Gastrocnemius medialis (tissue), 4 donors: Measurements from ENCODE around the gene ALKBH1.
A peak's percentile ranks its signal among the peaks of the same experiment; 100 is the strongest.

Source experiments
- CTCF ChIP-seq, 5 experiments: fragments of 450-650 bp in 3 of 5; fragments of 200-600 bp in 2 of 5; sonication (generic) in 2 of 5; IDR thresholded peaks in 4 of 5; conservative IDR thresholded peaks in 1 of 5; 1 replicate in 4 of 5; 2 replicates in 1 of 5; pipeline ENCODE4 v1.5.1; 2016 to 2019; ENCODE audit warnings: antibody characterized with exemption in 5 of 5, mild to moderate bottlenecking in 3 of 5, moderate library complexity in 3 of 5
- POLR2A ChIP-seq, 2 donors: fragments of 450-650 bp; IDR thresholded peaks; one replicate each; pipeline ENCODE4 v1.6.1; 2017; ENCODE audit warnings: antibody characterized with exemption in 2 of 2, mild to moderate bottlenecking in 2 of 2, moderate library complexity in 2 of 2

- TF ChIP-seq POLR2A (IDR thresholded peaks at IDR 0.05) (peak; percentile 65 to 76), CTCF (IDR thresholded peaks at IDR 0.05 in 4 of 5, conservative IDR thresholded peaks at IDR 0.05 in 1 of 5) (peak in 1 of 5 experiments; percentile 6)
These were observed at the start of gene ALKBH1, which contains the start of gene SLIRP for GRCh38 chr14:77707724-77708408.
